Measurements from ENCODE around the gene STYK1. TPM values are rescaled to one million over a fixed set of nuclear protein-coding genes. Genes with fewer than 3 reads are reported as not detected.

The STYK1 gene
- total and polyA plus RNA-seq, 7 donors, result 0.16 to 14.1 (median 3.7) TPM; not detected in 1

Other genes with a start within 250 kb of the STYK1 start
- under 1 TPM in 1 of 4 donors, not detected in 3; 0.49 TPM for gene KLRC2, start 238.0 kb downstream of the STYK1 start, total RNA-seq
- under 1 TPM in 1 of 3 donors, not detected in 2; 0.74 TPM for gene KLRC2, start 238.0 kb downstream of the STYK1 start, polyA plus RNA-seq
- not detected for gene KLRC1, start 220.7 kb downstream of the STYK1 start, total RNA-seq
- 1 to 10 TPM in 2 of 3 donors, under 1 TPM in 1; 0.69 to 1.8 (median 1.3) TPM for gene KLRC1, start 220.7 kb downstream of the STYK1 start, polyA plus RNA-seq
- gene EIF2S3B, start 168.2 kb downstream of the STYK1 start, total RNA-seq, result 1 to 10 TPM in 1 of 4 donors, under 1 TPM in 2, not detected in 1; 0.36 to 1.1 (median 0.66) TPM
- 1 to 10 TPM in 1 of 3 donors, under 1 TPM in 1, not detected in 1; 0.55 to 1.2 TPM for gene EIF2S3B, start 168.2 kb downstream of the STYK1 start, polyA plus RNA-seq
- 10 to 100 TPM in 3 of 4 donors, 1 to 10 TPM in 1; 8.6 to 17.4 (median 12.5) TPM for gene MAGOHB, start 60.4 kb downstream of the STYK1 start, total RNA-seq
- 10 to 100 TPM; 17.6 to 25.7 (median 18.6) TPM for gene MAGOHB, start 60.4 kb downstream of the STYK1 start, polyA plus RNA-seq
- gene YBX3, start 49.3 kb upstream of the STYK1 start, total RNA-seq, result 100 to 1,000 TPM; 281 to 596 (median 407) TPM
- 100 to 1,000 TPM in 2 of 3 donors, 10 to 100 TPM in 1; 81.8 to 244 (median 153) TPM for gene YBX3, start 49.3 kb upstream of the STYK1 start, polyA plus RNA-seq
- not detected for gene TAS2R7, start 128.6 kb upstream of the STYK1 start, total RNA-seq
- gene TAS2R7, start 128.6 kb upstream of the STYK1 start, polyA plus RNA-seq, result not detected
- gene TAS2R8, start 133.2 kb upstream of the STYK1 start, total RNA-seq, result under 1 TPM in 1 of 4 donors, not detected in 3; 0.49 TPM
- gene TAS2R8, start 133.2 kb upstream of the STYK1 start, polyA plus RNA-seq, result not detected
- not detected for gene TAS2R9, start 136.1 kb upstream of the STYK1 start, total RNA-seq
- not detected for gene TAS2R9, start 136.1 kb upstream of the STYK1 start, polyA plus RNA-seq
- 1 to 10 TPM in 1 of 4 donors, under 1 TPM in 2, not detected in 1; 0.33 to 2.9 (median 0.54) TPM for gene TAS2R10, start 152.3 kb upstream of the STYK1 start, total RNA-seq
- under 1 TPM in 1 of 3 donors, not detected in 2; 0.09 TPM for gene TAS2R10, start 152.3 kb upstream of the STYK1 start, polyA plus RNA-seq
- 1 to 10 TPM in 3 of 4 donors, under 1 TPM in 1; 0.68 to 4.4 (median 1.4) TPM for gene PRR4, start 175.4 kb upstream of the STYK1 start, total RNA-seq
- 1 to 10 TPM in 2 of 3 donors, not detected in 1; 1.2 to 2.8 TPM for gene PRR4, start 175.4 kb upstream of the STYK1 start, polyA plus RNA-seq
- 10 to 100 TPM; 20.9 to 53.9 (median 25.1) TPM for gene PRH1, start 210.2 kb upstream of the STYK1 start, total RNA-seq
- 1 to 10 TPM in 2 of 3 donors, not detected in 1; 2.1 to 2.6 TPM for gene PRH1, start 210.2 kb upstream of the STYK1 start, polyA plus RNA-seq
- gene TAS2R13, start 235.5 kb upstream of the STYK1 start, total RNA-seq, result 1 to 10 TPM; 1.1 to 4.1 (median 2.8) TPM
- gene TAS2R13, start 235.5 kb upstream of the STYK1 start, polyA plus RNA-seq, result under 1 TPM in 1 of 3 donors, not detected in 2; 0.20 TPM